ENCODE measurements around the gene RSRC1. TPM values are rescaled to one million over a fixed set of nuclear protein-coding genes. Genes with fewer than 3 reads are reported as not detected.
"Not testable (repeated sequence)": the region's sequence is repeated elsewhere in the genome, so short reads cannot be mapped to it uniquely, and the experiment has no call there.

The RSRC1 gene
- total RNA-seq, 1 donor from 2014 or later = 38.9 TPM

GRCh38 chr3:158313338-158313927 lies 203.5 kb downstream of the RSRC1 start:
- DNase-seq (ENCODE audit: low read depth, low spot score) = no peak

- no peak for DNase-seq (ENCODE audit: low read depth, low spot score)
Measured at GRCh38 chr3:158314426-158315357, 204.8 kb downstream of the RSRC1 start.

- not testable (repeated sequence) for DNase-seq (ENCODE audit: low read depth, low spot score)
Measured at GRCh38 chr3:158329696-158330441, 220.0 kb downstream of the RSRC1 start.

GRCh38 chr3:158330870-158331269 lies 221.0 kb downstream of the RSRC1 start:
- no peak for DNase-seq (ENCODE audit: low read depth, low spot score)

- DNase-seq (ENCODE audit: low read depth, low spot score) = no peak
Measured at GRCh38 chr3:158333736-158334135, 223.8 kb downstream of the RSRC1 start.

GRCh38 chr3:158337110-158337509 lies 227.2 kb downstream of the RSRC1 start:
- DNase-seq (ENCODE audit: low read depth, low spot score) = no peak

DNA sequence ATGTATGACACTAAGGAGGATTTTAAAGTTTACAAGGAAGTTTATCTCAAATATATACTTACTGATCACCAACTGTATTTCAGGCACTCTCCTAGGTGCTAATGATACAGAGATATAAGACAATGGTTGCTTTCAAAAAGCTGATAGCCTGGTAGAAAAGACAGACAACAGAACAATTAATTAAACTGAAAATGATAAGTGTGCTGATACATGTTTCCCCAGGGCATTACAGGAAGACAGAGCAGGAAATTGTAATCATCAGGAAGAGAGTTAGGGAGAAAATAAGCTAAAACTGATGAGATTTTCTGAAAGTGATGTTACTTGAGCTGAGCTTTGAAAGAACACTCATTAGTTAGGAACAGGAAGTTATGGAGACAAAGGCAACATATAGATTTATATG lies 229.7 kb downstream of the RSRC1 start:
- DNase-seq (ENCODE audit: low read depth, low spot score) = no peak

GRCh38 chr3:158340951-158341350 lies 231.1 kb downstream of the RSRC1 start:
- not testable (repeated sequence) for DNase-seq (ENCODE audit: low read depth, low spot score)

- DNase-seq (ENCODE audit: low read depth, low spot score) = no peak
Measured at GRCh38 chr3:158347966-158348365, 238.1 kb downstream of the RSRC1 start.

DNA sequence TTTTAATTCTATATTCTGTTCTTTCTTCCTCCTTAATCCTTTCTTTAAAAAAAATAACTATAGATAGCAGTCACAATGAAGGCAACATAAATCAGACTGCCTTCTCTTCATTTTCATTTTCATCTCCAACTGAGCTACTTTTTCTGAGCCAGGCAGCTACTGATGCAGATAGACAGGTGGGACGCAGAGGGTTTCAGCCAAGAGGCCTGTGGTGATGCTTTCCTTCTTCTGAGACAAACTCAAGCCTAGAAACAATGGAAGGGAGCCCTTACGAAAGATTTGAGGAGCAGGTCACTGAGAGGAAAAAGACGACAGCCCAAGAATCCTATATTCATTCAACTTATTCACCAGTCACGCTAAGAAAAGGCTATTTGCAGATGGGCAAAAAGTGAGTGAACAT lies 241.1 kb downstream of the RSRC1 start:
- no peak for DNase-seq (ENCODE audit: low read depth, low spot score)

DNA sequence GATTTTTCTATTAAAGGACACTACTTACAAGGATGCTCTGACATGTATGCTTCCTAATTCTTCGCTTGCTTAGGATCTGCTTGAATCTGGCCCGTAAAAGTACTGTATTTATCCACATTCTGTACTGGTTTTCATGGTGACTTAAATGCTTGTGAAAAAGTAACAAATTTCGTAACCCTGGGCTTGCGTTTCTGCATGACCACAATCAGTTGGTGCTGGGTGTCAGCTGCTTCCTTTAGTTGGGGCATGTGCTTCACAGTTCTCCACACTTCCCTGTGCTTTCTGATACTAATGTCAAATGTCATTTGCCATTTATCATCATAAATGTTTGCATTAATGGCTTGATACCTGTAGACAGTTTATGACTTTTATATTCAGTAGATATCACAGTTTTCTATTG lies 242.7 kb downstream of the RSRC1 start:
- DNase-seq (ENCODE audit: low read depth, low spot score) = no peak

GRCh38 chr3:158354713-158355112 lies 244.8 kb downstream of the RSRC1 start:
- no peak for DNase-seq (ENCODE audit: low read depth, low spot score)

DNA sequence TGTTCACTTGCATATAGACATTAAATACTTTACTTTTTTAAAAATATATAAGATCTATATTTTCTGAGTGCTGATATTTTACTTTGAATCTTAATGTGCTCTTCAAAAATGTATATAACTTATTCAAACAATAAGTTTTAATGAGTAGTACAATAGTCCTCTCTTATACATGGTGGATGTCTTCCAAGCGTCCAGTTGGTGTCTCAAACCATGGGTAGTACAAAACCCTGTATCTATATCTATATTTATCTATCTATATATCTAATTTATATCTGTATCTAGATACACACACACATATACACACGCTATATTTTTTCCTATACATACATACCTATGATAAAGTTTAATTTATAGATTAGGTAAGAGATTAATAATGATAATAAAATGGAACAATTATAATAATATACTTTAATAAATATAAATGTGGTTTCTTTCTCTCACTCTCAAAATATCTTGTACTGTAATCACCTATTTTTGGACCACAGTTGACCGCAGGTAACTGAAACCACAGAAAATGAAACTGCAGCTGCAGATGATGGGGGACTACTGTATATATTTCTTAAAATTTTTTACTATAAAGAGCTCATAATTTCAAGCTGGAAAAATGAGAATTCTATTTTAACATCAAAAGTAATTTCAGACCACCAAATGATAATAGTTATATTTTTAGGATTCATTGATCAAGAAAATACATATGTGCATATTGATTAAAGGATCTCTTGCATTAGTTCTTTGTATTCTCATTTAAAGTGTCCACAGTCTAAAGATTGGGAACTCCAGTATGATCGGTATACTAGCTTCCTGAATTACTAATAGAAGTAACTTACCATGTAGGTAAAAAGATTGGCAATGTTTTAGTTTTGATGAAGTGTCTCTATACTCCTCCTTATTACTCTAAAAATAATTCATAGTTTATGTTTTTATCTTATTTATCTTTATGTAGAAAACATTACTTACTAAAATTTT lies 246.0 kb downstream of the RSRC1 start:
- DNase-seq (ENCODE audit: low read depth, low spot score) = no peak

GRCh38 chr3:158359339-158359738 lies 249.4 kb downstream of the RSRC1 start:
- DNase-seq (ENCODE audit: low read depth, low spot score) = no peak

- no peak for DNase-seq (ENCODE audit: low read depth, low spot score)
Measured at GRCh38 chr3:158360756-158361448, 251.0 kb downstream of the RSRC1 start.

GRCh38 chr3:158368271-158368670 lies 258.4 kb downstream of the RSRC1 start:
- DNase-seq (ENCODE audit: low read depth, low spot score) = no peak

GRCh38 chr3:158369279-158369678 lies 259.4 kb downstream of the RSRC1 start:
- no peak for DNase-seq (ENCODE audit: low read depth, low spot score)

GRCh38 chr3:158379517-158379916 lies 269.6 kb downstream of the RSRC1 start:
- no peak for DNase-seq (ENCODE audit: low read depth, low spot score)

GRCh38 chr3:158381262-158381868 lies 271.5 kb downstream of the RSRC1 start:
- no peak for DNase-seq (ENCODE audit: low read depth, low spot score)

DNA sequence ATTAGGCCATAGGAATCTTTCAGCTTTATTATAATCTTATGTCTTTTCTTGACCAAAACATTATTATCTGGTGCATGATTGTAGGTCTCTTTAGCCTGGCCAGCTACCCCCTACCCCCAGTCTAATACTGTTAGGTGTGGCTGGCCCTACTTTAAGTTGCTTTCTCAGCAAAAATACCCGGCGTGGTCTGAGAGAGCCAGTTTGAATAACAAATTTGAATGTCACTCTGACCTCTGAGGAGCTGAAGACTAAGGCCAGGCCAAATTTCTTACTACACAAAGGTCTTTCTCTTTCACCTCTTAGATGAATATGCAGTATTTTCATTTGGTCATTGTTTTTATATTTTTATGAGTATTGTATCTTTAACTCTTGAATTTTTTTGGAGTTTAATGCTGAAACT lies 272.6 kb downstream of the RSRC1 start:
- DNase-seq (ENCODE audit: low read depth, low spot score) = no peak
